GM21526 (cell line): Measurements from ENCODE around the gene BMP10.

Experiments used
- ATAC-seq: cut with Tn5 transposase; IDR thresholded peaks from one replicate; pipeline ENCODE4 v1.9.1; 2021; ENCODE audit warnings: moderate library complexity; ENCODE audit not compliant: unreplicated experiment, low FRiP score

The BMP10 gene

GRCh38 chr2:68824831-68825230, 46.4 kb downstream of the BMP10 start:
- no peak for ATAC-seq

DNA sequence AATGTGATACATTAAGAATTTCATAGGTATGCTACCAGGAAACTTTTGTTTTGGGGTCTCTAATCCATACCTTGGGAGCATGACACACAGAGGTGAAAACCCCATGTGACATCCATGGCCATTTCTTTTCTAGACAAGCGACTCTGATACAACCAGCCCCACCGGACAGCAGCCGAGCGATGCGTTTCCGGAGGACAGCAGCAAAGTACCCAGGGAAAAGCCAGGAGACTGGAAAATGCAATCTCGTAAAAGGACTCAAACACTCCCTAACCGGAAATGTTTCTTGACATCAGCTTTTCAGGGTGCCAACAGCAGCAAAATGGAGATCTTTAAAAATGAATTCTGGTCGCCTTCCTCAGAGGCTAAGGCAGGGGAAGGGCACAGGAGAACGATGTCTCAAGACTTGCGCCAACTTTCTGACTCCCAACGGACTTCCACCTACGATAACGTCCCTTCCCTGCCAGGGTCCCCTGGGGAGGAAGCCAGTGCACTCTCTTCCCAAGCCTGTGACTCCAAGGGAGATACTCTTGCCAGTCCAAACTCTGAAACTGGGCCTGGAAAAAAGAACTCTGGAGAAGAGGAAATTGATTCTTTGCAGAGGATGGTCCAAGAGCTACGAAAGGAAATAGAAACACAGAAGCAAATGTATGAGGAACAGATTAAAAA, 48.9 kb downstream of the BMP10 start:
- no peak for ATAC-seq

DNA sequence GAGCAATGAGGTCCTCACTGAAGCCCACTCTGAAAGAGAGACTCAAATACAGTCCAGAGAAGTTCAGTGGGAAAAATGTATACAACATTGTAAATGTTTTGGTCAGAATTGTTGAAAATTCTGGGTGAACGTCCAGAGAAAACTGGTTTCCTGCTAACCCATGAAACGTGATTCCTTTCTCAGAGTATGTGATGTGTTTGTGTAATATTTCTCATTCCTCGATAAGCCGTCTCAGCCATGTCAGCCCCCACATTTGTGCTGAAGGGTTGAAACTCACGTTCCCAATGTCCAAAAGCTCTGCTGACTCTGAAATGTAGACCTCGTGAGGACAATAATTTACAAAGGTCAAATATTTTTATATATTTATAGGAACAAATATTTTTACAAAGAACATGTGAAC, 51.6 kb downstream of the BMP10 start:
- no peak for ATAC-seq

GRCh38 chr2:68817306-68817705, 53.9 kb downstream of the BMP10 start:
- no peak for ATAC-seq
